Nasal cavity respiratory epithelium epithelial cell of viscerocranial mucosa (primary cell): ENCODE measurements around the gene SUOX. TPM values are rescaled to one million over a fixed set of nuclear protein-coding genes. Genes with fewer than 3 reads are reported as not detected.

Experiments used
- total RNA-seq: library from RNA; depleted of rRNA; stranded (reverse); fragments of >200 nt; gene quantifications from 2 replicates; pipeline ENCODE4 v1.2.3, GENCODE V29; 2014

Gene SUOX
- total RNA-seq: 3.4 and 4.9 TPM in 2 replicates

DNA sequence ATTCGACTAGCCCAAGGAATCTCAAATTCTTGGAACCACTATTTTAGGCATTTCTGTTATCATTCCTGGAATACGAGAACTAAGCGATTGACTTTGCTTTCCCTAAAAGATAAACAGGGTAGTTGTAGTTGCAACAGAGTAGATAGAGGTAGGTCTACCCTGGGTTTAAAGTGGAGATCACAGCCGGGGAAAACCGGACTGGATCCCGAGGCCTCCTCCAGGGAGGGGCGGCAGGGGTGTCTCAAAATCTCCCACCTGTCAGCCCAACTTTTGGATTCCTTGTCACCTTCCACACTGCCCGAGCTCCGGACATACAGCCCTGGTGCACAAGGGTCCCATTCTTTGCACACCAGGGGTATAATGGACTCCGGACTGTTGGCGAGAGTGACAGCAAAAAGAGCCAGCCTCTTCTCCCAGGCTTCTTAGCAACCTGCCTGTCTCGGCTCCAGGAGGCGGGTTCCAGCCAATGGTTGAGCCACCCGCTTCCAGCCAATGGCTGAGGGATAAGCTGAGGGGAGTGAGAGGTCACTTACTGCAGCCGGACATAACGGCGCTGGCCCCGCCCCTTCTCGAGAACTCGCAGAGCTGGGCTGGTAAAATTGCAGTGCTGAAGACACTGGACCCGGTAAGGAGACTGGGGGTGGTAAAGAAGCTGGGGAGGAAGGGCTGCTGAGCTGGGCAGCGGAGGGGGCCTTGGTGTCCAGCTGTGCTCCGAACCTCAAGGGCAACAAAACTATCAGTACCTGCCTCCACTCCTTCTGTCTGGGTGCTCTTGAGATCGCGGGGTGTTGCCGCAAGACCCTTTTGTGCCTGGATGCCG is at the start of gene SUOX:
Gene SUOX, plus strand, starts transcription at position 562 of the 820 bp plus-strand sequence. CDS start 4,946 bp downstream, outside the sequence.

DNA sequence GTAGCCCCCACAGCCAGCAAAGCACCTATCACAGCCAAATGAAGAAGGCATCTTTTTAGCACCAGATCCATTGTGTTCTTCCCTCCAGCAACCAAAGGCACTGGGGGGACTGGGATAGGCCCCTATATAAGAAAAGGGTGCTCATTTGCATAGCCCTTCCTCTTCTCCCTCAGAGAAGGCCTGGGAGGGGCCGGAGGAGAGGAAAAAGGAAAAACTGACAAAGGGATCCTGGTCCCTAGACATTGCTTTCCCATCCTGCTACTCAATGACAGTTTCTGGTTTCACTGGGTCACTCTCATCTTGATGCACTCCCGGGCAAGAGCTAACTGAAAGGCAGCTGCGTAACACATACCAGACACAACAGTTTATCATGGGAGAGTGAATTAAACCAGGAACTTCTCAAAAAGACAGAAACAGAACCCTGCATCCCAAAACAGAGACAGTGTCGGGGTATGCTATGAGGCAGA is 31.1 kb upstream of the SUOX start, which contains the start of gene PMEL:
Gene PMEL, minus strand, starts transcription at position 102 of the 467 bp plus-strand sequence. Its CDS starts 31 bp downstream, at position 71.

DNA sequence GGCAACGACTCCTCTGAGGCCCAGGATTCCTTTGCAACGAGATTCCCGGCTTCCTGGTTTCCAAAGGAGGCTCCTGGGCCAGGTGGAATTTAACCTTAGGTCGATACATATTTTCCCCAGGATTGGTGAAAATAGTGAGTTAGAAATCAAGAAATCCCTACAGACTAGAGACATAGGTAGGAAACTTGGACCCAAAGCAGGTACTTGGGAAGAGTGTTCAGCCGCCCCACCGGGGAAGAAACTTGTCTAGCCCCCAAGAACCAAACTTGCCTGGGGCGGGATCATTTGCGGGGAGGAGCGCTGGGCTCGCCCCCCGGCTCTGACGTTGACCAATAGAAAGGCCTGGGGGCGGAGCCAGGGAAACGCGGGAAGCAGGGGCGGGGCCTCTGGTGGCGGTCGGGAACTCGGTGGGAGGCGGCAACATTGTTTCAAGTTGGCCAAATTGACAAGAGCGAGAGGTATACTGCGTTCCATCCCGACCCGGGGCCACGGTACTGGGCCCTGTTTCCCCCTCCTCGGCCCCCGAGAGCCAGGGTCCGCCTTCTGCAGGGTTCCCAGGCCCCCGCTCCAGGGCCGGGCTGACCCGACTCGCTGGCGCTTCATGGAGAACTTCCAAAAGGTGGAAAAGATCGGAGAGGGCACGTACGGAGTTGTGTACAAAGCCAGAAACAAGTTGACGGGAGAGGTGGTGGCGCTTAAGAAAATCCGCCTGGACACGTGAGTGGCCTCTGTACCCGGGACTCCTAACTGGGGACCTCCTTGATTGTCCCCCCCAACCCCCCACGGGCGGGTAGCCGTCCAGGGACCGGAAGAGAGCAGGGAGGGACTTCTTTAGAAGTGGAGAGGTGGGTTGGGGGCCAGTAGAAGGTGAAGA is 30.4 kb upstream of the SUOX start, which contains the start of gene CDK2:
Gene CDK2, plus strand, starts transcription at position 423 of the 874 bp plus-strand sequence. Its CDS starts 179 bp downstream, at position 602.

DNA sequence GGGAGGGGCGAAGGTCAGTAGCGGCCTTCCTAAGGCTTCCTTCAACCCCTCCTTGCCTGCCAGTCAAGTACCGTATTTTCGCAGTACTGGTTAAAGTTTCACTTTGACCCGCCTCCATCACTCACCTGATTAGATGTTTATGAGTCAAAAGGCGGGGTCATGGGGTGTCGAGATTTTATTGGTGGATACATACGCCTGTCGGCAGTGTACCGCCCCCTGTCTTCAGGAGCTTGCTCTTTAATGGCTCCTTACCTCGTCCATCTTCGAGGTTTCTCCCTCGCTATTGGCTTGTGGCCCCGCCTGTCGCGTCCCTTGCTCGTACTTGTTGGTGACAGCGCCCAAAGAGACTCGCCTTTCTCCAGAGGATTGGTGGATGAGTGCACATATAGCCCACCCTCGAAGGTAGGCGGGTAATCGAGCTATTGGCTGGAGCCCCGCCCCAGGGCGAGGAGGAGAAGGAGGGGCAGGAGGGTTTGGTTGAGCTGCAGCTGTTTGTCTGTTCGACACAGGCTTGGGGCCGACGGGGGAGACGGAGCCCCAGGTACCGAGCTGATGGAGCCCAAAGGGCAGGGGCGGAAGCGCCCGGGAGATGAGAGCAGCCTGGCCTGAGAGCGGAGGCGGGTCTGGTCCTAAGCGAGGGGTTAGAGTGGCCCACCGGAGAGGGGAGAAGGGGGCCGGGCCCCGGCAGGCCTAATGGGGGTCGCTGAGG is 23.3 kb upstream of the SUOX start, which contains the start of gene RAB5B:
Gene RAB5B, plus strand, starts transcription at position 480 of the 709 bp plus-strand sequence. CDS start 12,883 bp downstream, outside the sequence.

DNA sequence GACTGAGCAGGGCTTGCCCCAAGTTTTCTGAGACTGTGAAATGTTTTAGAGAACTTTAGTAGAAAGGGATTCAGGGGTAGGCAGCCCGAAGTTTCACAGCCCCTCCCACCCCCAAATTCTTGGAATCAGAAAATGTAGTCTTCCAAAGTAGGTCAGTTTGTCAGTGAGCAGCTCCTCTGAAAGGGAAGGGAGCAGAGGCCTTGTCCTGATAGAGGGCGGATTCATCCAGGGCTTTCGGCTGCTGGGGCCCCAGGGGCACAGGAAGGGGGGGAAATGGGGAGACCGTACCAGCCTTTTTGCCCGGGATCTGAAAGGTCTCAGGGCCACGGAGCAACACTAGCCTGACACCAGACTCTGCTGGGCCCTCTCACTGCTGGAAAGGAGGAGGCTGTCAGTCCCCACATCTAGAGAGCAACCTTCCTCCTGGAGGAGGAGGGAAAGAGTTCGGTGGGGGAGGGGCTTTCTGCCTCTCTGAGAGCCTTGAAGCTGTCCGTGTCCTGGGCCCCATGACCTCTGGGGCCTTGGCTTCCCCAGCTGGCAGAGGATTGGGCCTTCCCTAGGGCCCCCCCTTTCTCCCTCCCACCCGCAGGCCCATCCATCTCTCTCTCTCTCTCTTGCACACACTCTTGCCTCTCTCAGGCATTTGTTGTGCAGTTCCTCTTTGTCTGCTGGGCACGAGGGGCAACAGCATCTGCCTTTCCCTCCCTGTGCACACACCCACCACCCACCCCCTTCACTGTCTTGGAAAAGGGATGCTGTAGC is 23.5 kb downstream of the SUOX start, which contains the start of gene IKZF4:
Gene IKZF4, plus strand, starts transcription at position 621 of the 762 bp plus-strand sequence. CDS start 451 bp downstream, outside the sequence.

DNA sequence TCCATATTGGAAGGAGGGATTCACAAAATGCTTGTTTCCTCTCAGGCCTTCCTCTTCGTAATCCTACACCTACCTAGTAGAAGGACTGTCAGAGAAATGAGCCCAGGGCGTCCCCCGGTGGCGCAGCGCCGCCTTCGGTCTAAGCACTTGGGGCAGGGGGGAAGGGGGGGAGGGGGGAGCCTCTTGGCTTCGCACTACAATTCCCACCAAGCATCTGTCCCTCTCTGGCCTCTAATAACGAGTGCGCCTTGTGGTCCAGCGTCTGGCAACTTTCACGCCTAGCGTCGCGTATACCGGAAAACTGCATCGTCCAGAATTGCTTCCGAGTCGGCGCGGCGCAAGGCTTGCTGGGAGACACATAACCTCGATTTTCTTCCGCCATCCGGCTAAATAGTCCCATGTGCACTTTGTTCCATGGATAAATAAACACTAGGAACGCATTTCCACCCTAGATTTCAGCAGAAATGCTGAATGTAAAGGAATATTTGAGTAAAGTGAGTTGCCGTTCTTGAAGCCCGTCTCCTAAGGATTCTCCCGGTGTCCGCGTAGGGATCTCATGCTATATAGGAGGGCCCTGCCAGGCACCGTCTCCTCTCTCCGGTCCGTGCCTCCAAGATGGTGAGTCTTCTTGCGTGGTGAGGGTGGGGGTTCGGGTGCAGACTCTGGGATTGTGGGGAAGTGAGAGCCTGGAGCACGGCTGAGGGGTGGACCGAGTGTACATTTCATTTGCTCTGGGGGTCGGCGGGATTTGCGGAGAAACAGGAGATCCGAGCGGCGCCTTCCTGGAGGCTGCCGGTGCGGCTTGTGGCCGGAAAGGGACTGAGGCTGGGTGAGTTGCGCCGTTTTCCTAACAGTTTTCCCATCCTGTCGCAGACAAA is 44.7 kb downstream of the SUOX start, which contains the start of gene RPS26:
Gene RPS26, plus strand, starts transcription at position 367 of the 878 bp plus-strand sequence. Its CDS starts 249 bp downstream, at position 616.

Other genes starting within 250 kb of the SUOX start
- gene SARNP, start 179.6 kb upstream of the SUOX start, total RNA-seq: 79.6 and 88.2 TPM in 2 replicates
- 35.2 and 37.4 TPM in 2 replicates for gene ORMDL2, start 179.2 kb upstream of the SUOX start, total RNA-seq
- 37.9 and 41.4 TPM in 2 replicates for gene DNAJC14, start 167.7 kb upstream of the SUOX start, total RNA-seq
- gene MMP19, start 154.3 kb upstream of the SUOX start, total RNA-seq: under 0.01 and 0.28 TPM in 2 replicates
- gene PYM1, start 69.4 kb upstream of the SUOX start, total RNA-seq: 28.3 and 30.8 TPM in 2 replicates
- gene DGKA, start 66.1 kb upstream of the SUOX start, total RNA-seq: 72.5 and 117 TPM in 2 replicates
- 1.3 and 1.4 TPM in 2 replicates for gene PMEL, start 31.2 kb upstream of the SUOX start, total RNA-seq
- gene CDK2, start 30.4 kb upstream of the SUOX start, total RNA-seq: 8.3 and 10.6 TPM in 2 replicates
- gene RAB5B, start 23.2 kb upstream of the SUOX start, total RNA-seq: 49.9 and 80.6 TPM in 2 replicates
- gene IKZF4, start 23.8 kb downstream of the SUOX start, total RNA-seq: 0.34 and 1.1 TPM in 2 replicates
- gene RPS26, start 44.6 kb downstream of the SUOX start, total RNA-seq: 55.4 and 78.7 TPM in 2 replicates
- 35.2 and 43.9 TPM in 2 replicates for gene ERBB3, start 82.9 kb downstream of the SUOX start, total RNA-seq
- gene PA2G4, start 107.3 kb downstream of the SUOX start, total RNA-seq: 229 and 242 TPM in 2 replicates
- 2,819 and 3,070 TPM in 2 replicates for gene RPL41, start 119.4 kb downstream of the SUOX start, total RNA-seq
- 2.2 and 4.8 TPM in 2 replicates for gene ZC3H10, start 121.0 kb downstream of the SUOX start, total RNA-seq
- 235 and 281 TPM in 2 replicates for gene ESYT1, start 131.0 kb downstream of the SUOX start, total RNA-seq
- 18.1 and 22.6 TPM in 2 replicates for gene MYL6B, start 155.3 kb downstream of the SUOX start, total RNA-seq
- 432 and 539 TPM in 2 replicates for gene MYL6, start 161.1 kb downstream of the SUOX start, total RNA-seq
- gene SMARCC2, start 192.2 kb downstream of the SUOX start, total RNA-seq: 16.7 and 41.8 TPM in 2 replicates
- 124 and 160 TPM in 2 replicates for gene RNF41, start 224.6 kb downstream of the SUOX start, total RNA-seq
- 24.6 and 35.9 TPM in 2 replicates for gene NABP2, start 227.1 kb downstream of the SUOX start, total RNA-seq
- under 0.01 and 0.28 TPM in 2 replicates for gene SLC39A5, start 232.8 kb downstream of the SUOX start, total RNA-seq